Measurements from ENCODE around the gene FLOT2. TPM values are rescaled to one million over a fixed set of nuclear protein-coding genes. Genes with fewer than 3 reads are reported as not detected.

FLOT2 gene
- polyA plus RNA-seq, 1 donor (not counting 4 experiments of a cell fraction or from before 2014, with no cell fraction given): 67.2 TPM

- dilution Hi-C loops (cut with MboI; ENCODE audit: extremely low pct_ligation_motif_present, low sequenced_read_pairs): no loop called here
- H3K36me3 ChIP-seq (ENCODE audit: control insufficient read depth in 2 of 2, extremely low read depth in 1 of 2, insufficient read depth in 2 of 2, low read length in 2 of 2): peaks cover 44 to 46% of the 10 kb centered on the region in 2 experiments
- no peak for FAIRE-seq
These were observed 10.4 kb upstream of the FLOT2 start for GRCh38 chr17:28907709-28908475.

GRCh38 chr17:28906706-28907438 is 9.3 kb upstream of the FLOT2 start:
- no peaks in the 10 kb centered on the region for H4K20me1 ChIP-seq (ENCODE audit: control insufficient read depth, extremely low read depth, insufficient read depth, low read length)
- no peak overlapping the region for H3K9ac ChIP-seq (ENCODE audit: control insufficient read depth, extremely low read depth, insufficient read depth, low read length)
- H3K79me2 ChIP-seq (ENCODE audit: control insufficient read depth, insufficient read depth, low read length): no peaks in the 10 kb centered on the region
- FAIRE-seq (no peak), DNase-seq (ENCODE audit: low read depth, low spot score) (no peak)
- H3K4me1 ChIP-seq (ENCODE audit: control insufficient read depth, extremely low read depth, insufficient read depth, low read length): peaks cover 35% of the 10 kb centered on the region
- H3K27ac ChIP-seq (ENCODE audit: control insufficient read depth, insufficient read depth, low read length): no peak overlapping the region
- no peak for TF ChIP-seq EZH2 (IDR thresholded peaks at IDR 0.05; ENCODE audit: low read length)
- TF ChIP-seq CTCF (optimal IDR thresholded peaks at IDR 0.05 in 1 of 3, IDR thresholded peaks at IDR 0.05 in 1 of 3, conservative IDR thresholded peaks at IDR 0.05 in 1 of 3; ENCODE audit: extremely low read depth in 1 of 3, insufficient read depth in 2 of 3, low read length in 3 of 3): no peak
- no peaks in the 10 kb centered on the region for H3K9me1 ChIP-seq (ENCODE audit: control insufficient read depth, extremely low read depth, insufficient read depth, low read length)
- H3K4me2 ChIP-seq (ENCODE audit: control insufficient read depth, extremely low read depth, insufficient read depth, low read depth, low read length): no peak overlapping the region
- H3K9me3 ChIP-seq (ENCODE audit: control insufficient read depth, low read depth, low read length): no peaks in the 10 kb centered on the region
- no peaks in the 10 kb centered on the region for H3K27me3 ChIP-seq (ENCODE audit: control insufficient read depth, extremely low read depth, insufficient read depth, low read length)
- dilution Hi-C loops (cut with MboI; ENCODE audit: extremely low pct_ligation_motif_present, low sequenced_read_pairs): no loop called here
- no peak overlapping the region for H2AFZ ChIP-seq (ENCODE audit: control insufficient read depth, low read length)
- H3K36me3 ChIP-seq (ENCODE audit: control insufficient read depth in 2 of 2, extremely low read depth in 1 of 2, insufficient read depth in 2 of 2, low read length in 2 of 2): peaks cover 33 to 43% of the 10 kb centered on the region in 2 experiments
- H3K4me3 ChIP-seq (ENCODE audit: control insufficient read depth in 2 of 3, extremely low read depth in 1 of 3, insufficient read depth in 2 of 3, low read depth in 1 of 3, low read length in 3 of 3): no peak overlapping the region

More at GRCh38 chr17:28907709-28908475, 10.4 kb upstream of the FLOT2 start:
- H3K9ac ChIP-seq (ENCODE audit: control insufficient read depth, extremely low read depth, insufficient read depth, low read length): no peak overlapping the region
- H4K20me1 ChIP-seq (ENCODE audit: control insufficient read depth, extremely low read depth, insufficient read depth, low read length): no peaks in the 10 kb centered on the region
- H3K4me2 ChIP-seq (ENCODE audit: control insufficient read depth, extremely low read depth, insufficient read depth, low read depth, low read length): no peak overlapping the region
- H3K27ac ChIP-seq (ENCODE audit: control insufficient read depth, insufficient read depth, low read length): no peak overlapping the region
- no peaks in the 10 kb centered on the region for H3K79me2 ChIP-seq (ENCODE audit: control insufficient read depth, insufficient read depth, low read length)
- H3K4me1 ChIP-seq (ENCODE audit: control insufficient read depth, extremely low read depth, insufficient read depth, low read length): peaks cover 32% of the 10 kb centered on the region
- no peak for TF ChIP-seq CTCF (optimal IDR thresholded peaks at IDR 0.05 in 1 of 3, IDR thresholded peaks at IDR 0.05 in 1 of 3, conservative IDR thresholded peaks at IDR 0.05 in 1 of 3; ENCODE audit: extremely low read depth in 1 of 3, insufficient read depth in 2 of 3, low read length in 3 of 3)
- TF ChIP-seq EZH2 (IDR thresholded peaks at IDR 0.05; ENCODE audit: low read length): no peak
- H3K27me3 ChIP-seq (ENCODE audit: control insufficient read depth, extremely low read depth, insufficient read depth, low read length): no peaks in the 10 kb centered on the region
- H3K9me3 ChIP-seq (ENCODE audit: control insufficient read depth, low read depth, low read length): no peaks in the 10 kb centered on the region
- no peak for DNase-seq (ENCODE audit: low read depth, low spot score)
- H3K9me1 ChIP-seq (ENCODE audit: control insufficient read depth, extremely low read depth, insufficient read depth, low read length): no peaks in the 10 kb centered on the region
- no peak overlapping the region for H2AFZ ChIP-seq (ENCODE audit: control insufficient read depth, low read length)
- H3K4me3 ChIP-seq (ENCODE audit: control insufficient read depth in 2 of 3, extremely low read depth in 1 of 3, insufficient read depth in 2 of 3, low read depth in 1 of 3, low read length in 3 of 3): no peak overlapping the region

All from keratinocyte (primary cell).